GM18867 (cell line): ENCODE data around the gene RAD51B.

Source experiments
- ATAC-seq: cut with Tn5 transposase; IDR thresholded peaks from one replicate; pipeline ENCODE4 v1.9.1; 2021; ENCODE audit warnings: mild to moderate bottlenecking, moderate library complexity; ENCODE audit not compliant: unreplicated experiment

RAD51B gene

DNA sequence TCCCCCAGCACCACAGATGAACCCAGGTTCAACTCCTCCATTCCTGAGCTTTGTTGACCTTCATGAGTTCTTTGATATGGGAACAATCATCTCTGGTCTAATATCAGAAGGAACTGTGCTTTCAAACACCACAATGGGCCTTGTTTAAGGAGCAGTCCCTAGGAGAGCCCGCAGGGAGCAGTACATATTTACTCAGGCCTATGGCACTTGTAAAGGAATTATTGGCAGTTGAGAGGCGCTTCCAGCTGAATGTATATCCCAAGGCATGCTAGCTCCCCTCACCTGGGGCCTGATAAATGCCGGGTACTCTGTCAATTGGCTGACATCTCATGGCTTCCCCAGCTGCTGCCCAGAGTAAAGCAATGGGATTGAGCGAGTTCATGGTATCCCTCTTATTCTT lies 897.1 kb downstream of the RAD51B start:
- no peak for ATAC-seq

DNA sequence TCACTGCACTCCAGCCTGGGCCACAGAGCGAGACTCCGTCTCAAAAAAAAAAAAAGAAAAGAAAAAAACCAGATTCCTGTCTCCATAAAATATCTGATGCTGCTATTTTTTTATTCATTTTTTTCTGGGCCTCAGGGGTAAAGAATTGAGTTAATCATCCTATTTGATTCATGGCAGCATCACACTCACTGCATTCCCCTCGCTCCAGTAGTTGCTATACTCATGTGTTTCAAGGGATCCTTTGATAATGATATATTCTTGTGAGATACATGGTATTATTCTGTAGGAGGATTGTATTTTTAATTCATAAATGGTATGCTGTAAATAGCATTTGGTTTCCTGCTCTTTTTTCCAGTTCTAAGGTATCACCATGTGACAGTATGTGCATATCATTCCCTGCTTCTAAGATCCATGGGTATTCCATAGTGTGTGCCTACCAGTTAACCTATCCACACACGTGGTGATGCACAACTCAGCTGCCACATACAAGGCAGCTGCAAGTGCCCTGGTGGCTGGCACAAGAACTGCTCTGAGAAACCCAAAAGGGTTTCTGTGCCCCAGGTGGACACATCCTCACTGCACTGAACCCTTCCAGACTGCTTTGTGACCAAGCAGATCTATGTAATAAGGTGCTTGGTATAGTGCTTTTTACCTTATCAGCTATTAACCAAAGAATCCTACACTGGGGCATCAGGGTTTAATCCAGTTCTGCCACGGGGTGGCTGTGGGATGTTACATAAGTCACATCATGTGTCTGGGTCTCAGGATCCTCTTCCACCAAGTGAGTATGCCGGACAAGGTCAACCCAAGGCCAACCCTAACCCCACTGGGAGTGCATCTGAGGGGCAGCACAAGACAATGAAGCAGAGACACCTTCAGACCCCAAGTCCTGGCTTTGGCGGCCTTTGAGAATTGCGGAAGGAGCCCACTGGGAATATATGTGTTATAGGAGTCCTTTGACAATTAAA lies 898.7 kb downstream of the RAD51B start:
- no peak for ATAC-seq

- ATAC-seq: no peak
Observed at GRCh38 chr14:68719634-68720384, 900.2 kb downstream of the RAD51B start.

GRCh38 chr14:68722186-68722585 lies 902.6 kb downstream of the RAD51B start:
- ATAC-seq: no peak

DNA sequence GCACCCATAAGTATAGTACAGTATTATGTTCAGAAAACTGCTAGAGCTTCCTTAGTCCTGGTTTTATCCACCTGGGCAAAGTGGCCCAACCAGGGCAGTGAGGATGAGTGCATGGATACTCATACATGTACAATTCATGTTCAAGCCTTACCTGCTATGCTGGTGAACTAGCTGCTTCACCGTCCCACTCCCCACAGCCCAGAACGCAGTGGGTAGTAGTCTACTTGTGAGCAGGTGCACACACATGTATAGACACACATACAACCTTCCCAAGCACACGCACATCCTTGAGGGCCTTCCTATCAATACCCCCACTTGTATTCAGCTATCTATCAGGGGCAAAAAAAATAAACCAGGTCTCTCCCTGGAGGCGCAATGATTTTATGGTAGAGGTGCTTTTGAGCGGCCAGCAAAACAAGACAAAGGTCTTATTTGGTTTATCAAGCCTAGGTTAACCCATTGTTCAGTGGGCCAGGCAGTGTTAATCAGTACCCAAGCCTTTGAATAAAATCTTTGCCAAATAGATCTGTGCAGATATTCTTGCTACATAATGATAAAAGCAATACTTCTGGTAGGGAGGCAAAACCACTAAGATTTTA lies 903.5 kb downstream of the RAD51B start:
- no peak for ATAC-seq

- ATAC-seq: no peak
Observed at GRCh38 chr14:68723808-68724268, 904.3 kb downstream of the RAD51B start.

DNA sequence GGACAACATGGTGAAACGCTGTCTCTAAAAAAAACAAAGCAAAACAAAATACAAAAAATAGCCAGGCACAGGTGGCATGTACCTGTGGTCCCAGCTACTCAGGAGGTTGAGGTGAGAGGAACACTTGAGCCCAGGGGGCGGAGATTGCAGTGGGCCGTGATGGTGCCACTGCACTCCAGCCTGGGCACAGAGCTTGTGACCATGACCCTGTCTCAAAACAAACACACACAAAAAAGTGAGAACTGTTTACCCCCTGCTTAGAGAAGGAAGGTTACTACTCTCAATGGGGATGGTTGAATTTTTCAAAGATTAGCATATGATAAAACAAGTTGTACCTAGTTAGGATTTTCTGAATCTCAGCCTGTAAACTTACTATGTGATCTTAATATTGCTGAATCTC lies 905.3 kb downstream of the RAD51B start:
- ATAC-seq: no peak

DNA sequence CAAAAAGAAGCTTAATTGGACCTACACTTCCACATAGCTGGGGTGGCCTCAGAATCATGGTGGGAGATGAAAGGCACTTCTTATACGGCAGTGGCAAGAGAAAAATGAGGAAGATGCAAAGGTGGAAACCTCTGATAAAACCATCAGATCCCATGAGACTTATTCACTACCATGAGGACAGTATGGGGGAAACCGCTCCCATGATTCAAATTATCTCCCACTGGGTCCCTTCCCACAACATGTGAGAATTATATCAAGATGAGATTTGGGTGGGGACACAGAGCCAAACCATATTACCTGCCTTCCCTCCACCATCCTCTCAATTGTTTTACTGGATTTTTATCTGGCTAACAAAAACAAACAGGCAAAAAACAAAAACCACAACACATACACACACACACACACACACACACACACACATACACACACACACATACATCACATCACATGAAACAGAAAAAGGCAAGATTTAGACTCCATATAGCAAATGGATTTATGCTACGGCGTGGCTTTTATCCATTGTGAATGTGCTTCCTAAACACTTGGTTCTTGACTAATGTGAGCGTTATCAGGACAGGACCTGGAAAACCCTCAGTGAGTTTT lies 906.6 kb downstream of the RAD51B start:
- no peak for ATAC-seq

DNA sequence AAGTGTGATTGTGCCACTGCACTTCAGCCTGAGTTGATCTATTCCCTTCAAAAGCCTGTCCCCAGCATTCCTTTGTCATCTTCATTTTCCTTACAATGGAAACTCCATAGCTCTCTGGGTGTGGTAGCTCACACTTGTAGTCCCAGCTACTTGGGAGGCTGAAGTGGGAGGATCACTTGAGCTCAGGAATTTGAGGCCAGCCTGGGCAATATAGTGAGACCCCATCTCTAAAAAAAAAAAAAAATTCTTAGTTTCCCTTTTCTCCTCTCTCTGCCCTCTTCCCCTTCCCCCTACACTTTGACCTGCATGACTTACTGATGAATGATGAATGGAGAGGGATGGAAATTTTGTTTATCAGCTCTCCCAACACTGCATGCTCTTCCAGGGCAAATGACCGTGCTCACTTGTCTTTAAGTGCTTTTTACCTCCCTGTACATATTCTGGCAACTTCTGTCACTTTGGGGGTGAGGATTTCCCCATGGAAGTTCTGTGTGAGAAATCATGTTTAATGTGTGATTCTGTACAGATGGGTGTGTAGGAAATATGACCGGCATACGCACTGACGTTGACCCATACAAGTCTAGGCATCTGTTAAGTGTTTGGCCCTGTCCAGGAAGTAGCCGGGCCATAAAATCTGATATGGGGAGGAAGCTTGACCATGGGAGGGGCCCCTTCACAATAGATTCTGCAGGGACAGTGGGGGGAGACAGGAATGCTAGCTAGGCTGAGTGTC lies 907.9 kb downstream of the RAD51B start:
- ATAC-seq: no peak

GRCh38 chr14:68728342-68729106 lies 908.9 kb downstream of the RAD51B start:
- ATAC-seq: no peak

GRCh38 chr14:68729556-68729955 lies 910.0 kb downstream of the RAD51B start:
- ATAC-seq: no peak

DNA sequence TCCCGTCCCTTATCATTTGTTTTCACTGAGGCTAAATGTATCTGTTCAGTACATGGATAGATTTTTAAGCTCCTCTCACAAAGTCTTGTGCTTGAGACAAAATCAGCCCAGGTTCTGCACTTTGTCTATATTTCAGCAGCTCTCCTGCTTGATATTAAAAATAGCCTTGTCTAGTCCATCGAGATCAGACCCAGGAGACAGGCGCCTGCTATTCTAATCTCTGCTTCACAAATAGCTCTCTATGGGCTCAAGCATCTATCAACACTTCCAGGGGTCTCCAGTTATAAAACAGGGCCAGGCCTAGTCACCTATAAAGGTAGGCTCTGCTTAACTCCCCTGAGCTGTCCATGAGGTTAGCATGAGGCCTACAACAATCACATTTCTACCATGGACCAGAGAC lies 910.8 kb downstream of the RAD51B start:
- no peak for ATAC-seq

- no peak for ATAC-seq
Observed at GRCh38 chr14:68730811-68731425, 911.3 kb downstream of the RAD51B start.

DNA sequence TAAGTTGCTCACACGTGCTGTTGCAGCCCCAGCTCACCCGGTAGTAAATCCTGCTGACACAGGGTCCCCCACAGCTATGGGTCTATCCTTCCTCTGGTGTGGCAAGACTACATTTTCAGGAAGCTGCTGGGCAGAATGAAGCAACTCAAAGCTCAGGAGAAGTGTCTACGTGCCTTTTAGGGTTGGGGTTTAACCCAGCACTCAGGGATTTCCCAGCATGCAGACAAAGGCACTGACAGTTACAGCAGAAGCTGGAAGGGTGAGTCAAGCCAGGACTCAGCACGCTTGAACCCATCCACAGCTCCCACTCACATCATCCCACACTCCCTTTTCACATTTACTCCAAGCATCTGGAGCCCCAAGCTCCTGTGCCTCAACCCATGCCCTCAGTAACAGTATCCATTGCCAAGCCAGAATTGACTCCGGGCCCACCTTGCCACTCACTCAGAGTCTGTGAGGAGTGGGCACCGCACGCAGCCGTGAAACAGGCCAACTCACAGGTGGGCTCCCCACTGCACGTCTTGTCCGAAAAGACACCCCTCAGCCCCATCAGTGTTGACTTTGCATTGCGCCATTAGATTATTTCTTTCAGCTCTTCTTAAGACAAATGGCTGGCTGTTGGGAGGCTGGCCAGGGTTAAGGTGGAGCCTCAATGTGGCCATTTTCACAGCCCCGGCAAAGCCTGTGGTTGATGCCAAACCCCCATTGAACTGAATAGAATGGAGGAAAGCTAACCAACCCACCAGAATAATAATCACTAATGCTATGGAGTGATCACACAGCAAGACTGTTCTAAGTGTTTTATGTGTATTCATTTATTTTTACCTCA lies 913.7 kb downstream of the RAD51B start:
- no peak for ATAC-seq

DNA sequence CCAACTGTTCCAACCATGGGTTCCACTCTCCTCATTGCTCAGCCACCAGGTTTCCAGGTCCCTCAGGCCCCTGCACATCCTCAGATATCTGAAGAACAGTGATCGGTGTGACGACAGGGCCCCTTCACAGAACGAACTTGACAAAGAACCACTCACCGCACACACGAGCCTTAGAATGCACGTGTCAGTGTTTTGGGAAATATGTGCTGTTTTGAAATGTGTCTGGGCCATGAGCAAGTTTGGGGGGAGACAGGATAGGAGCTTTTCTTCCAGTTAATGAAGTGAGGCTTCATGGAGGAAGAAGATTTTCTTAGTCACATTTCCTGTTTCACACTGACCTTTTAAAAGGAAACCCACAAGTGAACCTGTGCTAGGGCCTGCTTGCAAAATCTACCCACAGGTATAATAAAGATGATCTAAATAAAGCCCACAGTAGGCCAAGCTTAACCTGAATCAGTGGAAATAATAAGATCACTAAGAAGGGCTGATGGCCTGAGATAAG lies 914.7 kb downstream of the RAD51B start:
- ATAC-seq: peak; percentile 53

- no peak for ATAC-seq
Observed at GRCh38 chr14:68735856-68736255, 916.3 kb downstream of the RAD51B start.

- ATAC-seq: no peak
Observed at GRCh38 chr14:68736471-68736871, 916.9 kb downstream of the RAD51B start.

DNA sequence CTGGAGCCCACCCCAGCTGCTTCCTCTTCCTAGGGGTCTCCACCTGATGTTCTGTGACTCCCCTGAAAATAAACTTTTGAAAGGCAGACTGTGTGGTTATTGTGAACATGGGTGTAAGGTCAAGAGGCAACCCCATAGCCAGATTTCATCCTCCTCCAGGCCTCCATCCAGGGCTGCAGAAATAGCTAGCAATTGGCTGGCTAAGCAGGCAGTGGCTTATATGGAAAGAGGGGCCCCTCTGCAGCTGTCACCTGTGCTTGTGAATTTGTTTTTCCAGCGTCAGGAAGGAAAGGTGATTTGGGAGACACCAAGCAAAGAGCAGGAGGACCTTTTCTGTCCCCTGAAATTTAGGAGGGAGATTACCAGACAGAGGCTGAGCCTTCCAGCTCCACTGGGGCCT lies 917.5 kb downstream of the RAD51B start:
- ATAC-seq: no peak
